Upper lobe of right lung (tissue), 1 donor: ENCODE measurements around the gene ATP10D. TPM values are rescaled to one million over a fixed set of nuclear protein-coding genes. Genes with fewer than 3 reads are reported as not detected.

Experiments
- ATAC-seq: fragments of 200-7000 bp; cut with Tn5 transposase; one replicate; pipeline ENCODE4 v1.9.1; 2020; ENCODE audit warnings: mild to moderate bottlenecking, moderate library complexity
- DNase-seq: peaks from one replicate; pipeline ENCODE4 v3.0.0-alpha.2; 2020
- H3K27ac ChIP-seq: fragments of 200-600 bp; one replicate; pipeline ENCODE4 v1.8.0; 2022
- H3K27me3 ChIP-seq: fragments of 200-600 bp; one replicate; pipeline ENCODE4 v1.8.0; 2022; ENCODE audit warnings: mild to moderate bottlenecking
- H3K36me3 ChIP-seq: fragments of 200-600 bp; one replicate; pipeline ENCODE4 v1.8.0; 2022
- H3K4me1 ChIP-seq: fragments of 200-600 bp; one replicate; pipeline ENCODE4 v1.8.0; 2022
- H3K4me3 ChIP-seq: fragments of 200-600 bp; one replicate; pipeline ENCODE4 v1.8.0; 2022; ENCODE audit warnings: mild to moderate bottlenecking
- H3K9me3 ChIP-seq: fragments of 200-600 bp; one replicate; pipeline ENCODE4 v1.8.0; 2022
- intact Hi-C: fragments of 100-400 bp; cut with DNase I; formaldehyde crosslinking; loops from one replicate; pipeline ENCODE4 v1.11.0; 2022
- total RNA-seq: library from RNA; stranded (reverse); fragmentation: NEBNext Ultra II Directional; extraction: Animal tissue kit (Norgen Biotek cat#: 25700); gene quantifications from one replicate; pipeline ENCODE4 v1.2.1, GENCODE V29; 2021
- TF ChIP-seq, protein P1 (sequence below): fragments of 200-600 bp; IDR thresholded peaks from one replicate; pipeline ENCODE4 v1.8.0; 2022; ENCODE audit warnings: antibody characterized with exemption
- donor health status: DM: no; HTN: yes; CAD: no; lungs with severe emphysema.

The ATP10D gene
- total RNA-seq, 1 donor from 2014 or later: 35.8 TPM

DNA sequence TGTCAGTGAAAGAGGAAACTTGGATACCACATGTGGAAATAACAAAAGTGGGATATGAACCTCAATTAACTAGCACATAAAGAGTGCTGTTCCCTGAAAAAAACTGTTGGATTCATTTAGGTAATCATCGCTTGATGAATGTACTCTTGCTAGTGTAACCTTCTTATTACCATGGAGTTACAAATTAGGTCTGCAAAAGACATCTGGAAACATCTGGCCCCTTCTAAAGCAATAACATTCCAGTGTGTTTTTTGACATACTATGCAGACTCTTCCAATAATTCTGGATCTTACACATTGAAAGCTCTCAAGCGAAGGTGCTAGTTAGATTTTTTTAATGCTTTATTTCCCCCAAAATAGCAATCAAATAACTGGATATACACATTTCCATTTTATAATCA, 134.6 kb downstream of the ATP10D start:
- H3K4me1 ChIP-seq: no peaks in the 10 kb centered on the region
- no peaks in the 10 kb centered on the region for H3K27me3 ChIP-seq
- H3K27ac ChIP-seq: no peak overlapping the region
- intact Hi-C loops: no loop called here
- H3K36me3 ChIP-seq: no peaks in the 10 kb centered on the region
- H3K4me3 ChIP-seq: no peak overlapping the region
- TF ChIP-seq, protein P1, sequence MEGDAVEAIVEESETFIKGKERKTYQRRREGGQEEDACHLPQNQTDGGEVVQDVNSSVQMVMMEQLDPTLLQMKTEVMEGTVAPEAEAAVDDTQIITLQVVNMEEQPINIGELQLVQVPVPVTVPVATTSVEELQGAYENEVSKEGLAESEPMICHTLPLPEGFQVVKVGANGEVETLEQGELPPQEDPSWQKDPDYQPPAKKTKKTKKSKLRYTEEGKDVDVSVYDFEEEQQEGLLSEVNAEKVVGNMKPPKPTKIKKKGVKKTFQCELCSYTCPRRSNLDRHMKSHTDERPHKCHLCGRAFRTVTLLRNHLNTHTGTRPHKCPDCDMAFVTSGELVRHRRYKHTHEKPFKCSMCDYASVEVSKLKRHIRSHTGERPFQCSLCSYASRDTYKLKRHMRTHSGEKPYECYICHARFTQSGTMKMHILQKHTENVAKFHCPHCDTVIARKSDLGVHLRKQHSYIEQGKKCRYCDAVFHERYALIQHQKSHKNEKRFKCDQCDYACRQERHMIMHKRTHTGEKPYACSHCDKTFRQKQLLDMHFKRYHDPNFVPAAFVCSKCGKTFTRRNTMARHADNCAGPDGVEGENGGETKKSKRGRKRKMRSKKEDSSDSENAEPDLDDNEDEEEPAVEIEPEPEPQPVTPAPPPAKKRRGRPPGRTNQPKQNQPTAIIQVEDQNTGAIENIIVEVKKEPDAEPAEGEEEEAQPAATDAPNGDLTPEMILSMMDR: no peak
- ATAC-seq (no peak), DNase-seq (no peak)
- H3K9me3 ChIP-seq: no peaks in the 10 kb centered on the region

DNA sequence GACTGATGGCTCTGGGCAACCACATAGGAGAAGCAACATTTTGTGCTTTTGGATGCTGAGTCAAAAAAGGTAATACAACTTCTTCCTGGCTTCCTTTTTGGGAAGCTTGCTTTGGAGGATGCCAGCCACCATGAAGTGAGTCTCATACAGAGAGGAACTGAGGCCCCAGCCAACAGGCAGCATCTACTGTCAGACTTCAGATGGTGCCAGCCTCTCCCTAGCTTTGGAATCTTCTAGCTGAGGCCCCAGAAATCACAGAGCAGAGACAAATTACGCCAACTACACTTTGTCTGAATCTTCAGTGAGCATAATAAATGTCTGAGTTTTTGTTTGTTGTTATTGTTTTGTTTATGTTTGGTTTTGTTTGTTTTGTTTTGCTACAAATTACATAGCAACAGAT, 136.1 kb downstream of the ATP10D start:
- Histone ChIP-seq H3K4me1 (no peaks in the 10 kb centered on the region), H3K27ac (no peak overlapping the region), H3K27me3 (no peaks in the 10 kb centered on the region), H3K9me3 (no peaks in the 10 kb centered on the region), H3K36me3 (no peaks in the 10 kb centered on the region), H3K4me3 (no peak overlapping the region)
- TF ChIP-seq, protein P1: no peak
- DNase-seq (no peak), ATAC-seq (no peak)
- intact Hi-C loops: no loop called here

DNA sequence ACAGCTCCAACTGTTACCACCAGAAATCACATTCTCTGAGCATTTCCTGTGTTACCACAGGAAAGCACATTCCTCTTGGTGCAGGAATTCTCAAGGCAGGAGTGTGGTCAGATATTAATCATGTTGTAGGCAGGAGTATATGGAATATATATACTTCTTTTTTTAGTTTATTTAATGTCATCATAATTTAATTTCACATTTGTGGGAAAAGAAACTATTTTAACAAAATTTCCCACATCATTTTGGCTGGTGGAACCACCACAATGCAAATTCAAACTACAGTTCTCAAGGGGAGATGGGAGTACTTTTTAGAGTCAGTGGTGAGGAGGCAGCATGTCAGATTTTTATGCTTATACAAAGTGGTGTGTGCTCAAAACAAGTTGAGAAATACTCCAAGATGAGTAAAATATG, 139.0 kb downstream of the ATP10D start:
- no peak overlapping the region for H3K27ac ChIP-seq
- intact Hi-C loops: no loop called here
- DNase-seq: no peak
- no peaks in the 10 kb centered on the region for H3K9me3 ChIP-seq
- H3K27me3 ChIP-seq: no peaks in the 10 kb centered on the region
- H3K4me1 ChIP-seq: no peaks in the 10 kb centered on the region
- H3K4me3 ChIP-seq: no peak overlapping the region
- H3K36me3 ChIP-seq: no peaks in the 10 kb centered on the region
- ATAC-seq: no peak
- TF ChIP-seq, protein P1: no peak

DNA sequence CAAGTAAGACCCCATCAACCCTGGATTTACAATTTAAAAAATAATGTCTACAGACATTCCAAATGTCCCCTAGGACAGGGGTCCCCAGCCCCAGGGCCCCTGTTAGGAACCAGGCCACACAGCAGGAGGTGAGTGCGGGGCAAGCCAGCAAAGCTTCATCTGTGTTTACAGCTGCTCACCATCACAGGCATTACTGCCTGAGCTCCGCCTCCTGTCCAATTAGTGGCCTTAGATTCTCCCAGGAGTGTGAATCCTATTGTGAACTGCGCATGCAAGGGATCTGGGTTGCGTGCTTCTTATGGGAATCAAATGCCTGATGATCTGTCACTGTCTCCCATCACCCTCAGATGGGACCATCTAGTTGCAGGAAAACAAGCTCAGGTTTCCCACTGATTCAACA, 146.1 kb downstream of the ATP10D start:
- Histone ChIP-seq H3K27me3 (no peaks in the 10 kb centered on the region), H3K9me3 (no peaks in the 10 kb centered on the region), H3K27ac (no peak overlapping the region), H3K4me1 (no peaks in the 10 kb centered on the region), H3K36me3 (no peaks in the 10 kb centered on the region), H3K4me3 (no peak overlapping the region)
- ATAC-seq (no peak), DNase-seq (no peak)
- intact Hi-C loops: no loop called here
- TF ChIP-seq, protein P1: no peak

DNA sequence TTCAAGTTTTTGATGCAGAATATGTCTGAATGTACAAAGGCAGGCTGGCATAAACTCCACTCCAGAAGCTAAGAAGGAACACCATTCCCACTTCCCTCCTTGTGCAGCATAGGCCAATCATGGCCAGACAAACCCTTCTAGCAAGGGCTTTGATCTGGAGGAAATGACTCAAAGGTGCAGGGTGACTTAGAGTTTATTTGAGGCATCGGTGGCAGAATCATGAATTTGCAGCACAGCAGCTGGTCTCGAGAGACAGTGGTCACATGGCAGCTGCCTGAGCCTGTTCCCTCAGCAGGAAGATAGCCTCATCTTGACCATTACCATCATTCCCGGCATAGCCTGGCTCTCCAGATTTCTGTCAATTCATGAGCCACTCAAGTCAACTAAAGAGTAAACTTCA, 154.5 kb downstream of the ATP10D start:
- DNase-seq (no peak), ATAC-seq (no peak)
- H3K4me1 ChIP-seq: no peaks in the 10 kb centered on the region
- H3K27me3 ChIP-seq: no peaks in the 10 kb centered on the region
- no peaks in the 10 kb centered on the region for H3K36me3 ChIP-seq
- H3K9me3 ChIP-seq: no peaks in the 10 kb centered on the region
- no peak overlapping the region for H3K4me3 ChIP-seq
- intact Hi-C loops: no loop called here
- H3K27ac ChIP-seq: no peak overlapping the region
- TF ChIP-seq, protein P1: no peak

DNA sequence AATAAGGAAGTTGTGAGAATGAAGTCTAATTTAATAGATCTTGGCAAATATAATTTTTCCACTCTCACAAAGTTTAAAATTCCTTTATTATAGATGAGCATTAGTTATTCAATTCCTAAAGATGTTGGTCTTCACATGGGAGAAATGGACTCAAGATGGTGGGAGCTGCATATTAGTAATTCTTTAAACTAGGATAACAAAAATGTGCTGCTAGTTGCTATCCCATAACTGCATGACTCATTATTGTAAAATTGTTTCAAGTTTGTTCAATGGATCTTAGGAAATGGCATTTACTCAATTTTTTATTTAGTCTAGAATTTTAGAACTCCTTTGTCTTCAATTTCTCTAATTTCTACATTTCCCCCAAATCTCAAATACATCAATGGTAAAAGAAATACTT, 155.8 kb downstream of the ATP10D start:
- no peak overlapping the region for H3K27ac ChIP-seq
- intact Hi-C loops: no loop called here
- no peaks in the 10 kb centered on the region for H3K4me1 ChIP-seq
- H3K4me3 ChIP-seq: no peak overlapping the region
- DNase-seq (no peak), ATAC-seq (no peak)
- no peaks in the 10 kb centered on the region for H3K9me3 ChIP-seq
- TF ChIP-seq, protein P1: no peak
- no peaks in the 10 kb centered on the region for H3K27me3 ChIP-seq
- H3K36me3 ChIP-seq: no peaks in the 10 kb centered on the region
